Head of caudate nucleus (tissue), 42 donors: Measurements from ENCODE around the gene KRTAP6-3.

Source experiments
- DNase-seq, 42 donors: peaks; one replicate each; pipeline versions ENCODE4 v3.0.0 to v3.0.0-alpha.2; 2020 to 2021; ENCODE audit warnings: mixed read lengths in 7 of 42
- intact Hi-C: fragments of 100-400 bp; cut with DNase I; formaldehyde crosslinking; loops from one replicate; pipeline ENCODE4 v1.15.0; 2022

KRTAP6-3 gene

GRCh38 chr21:30620522-30620921 is 28.3 kb downstream of the KRTAP6-3 start, which contains the start of gene KRTAP20-4:
TSS of gene KRTAP20-4 (plus strand) at chr21:30620627.
- intact Hi-C loops, result no loop called here
- DNase-seq, result no peak

DNA sequence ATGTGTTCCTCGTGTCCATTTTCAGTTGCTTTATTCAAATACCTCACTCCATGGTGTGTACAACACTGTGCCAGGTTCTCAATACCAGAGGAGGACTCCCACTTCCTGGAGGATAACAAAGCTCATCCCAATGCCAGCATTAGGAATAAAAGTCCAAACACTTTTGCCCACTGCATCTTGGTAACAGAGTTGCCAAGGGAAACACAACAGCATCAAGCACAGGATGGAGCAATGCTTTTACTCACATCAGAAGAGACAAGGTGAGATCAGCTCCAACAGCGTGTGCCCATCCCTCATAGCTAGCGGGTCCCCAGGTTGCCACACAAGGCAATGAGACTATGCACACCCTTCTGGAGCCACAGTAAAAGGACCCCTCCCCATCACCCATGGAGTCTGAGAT is 31.1 kb downstream of the KRTAP6-3 start:
- intact Hi-C loops, result no loop called here
- no peak for DNase-seq

DNA sequence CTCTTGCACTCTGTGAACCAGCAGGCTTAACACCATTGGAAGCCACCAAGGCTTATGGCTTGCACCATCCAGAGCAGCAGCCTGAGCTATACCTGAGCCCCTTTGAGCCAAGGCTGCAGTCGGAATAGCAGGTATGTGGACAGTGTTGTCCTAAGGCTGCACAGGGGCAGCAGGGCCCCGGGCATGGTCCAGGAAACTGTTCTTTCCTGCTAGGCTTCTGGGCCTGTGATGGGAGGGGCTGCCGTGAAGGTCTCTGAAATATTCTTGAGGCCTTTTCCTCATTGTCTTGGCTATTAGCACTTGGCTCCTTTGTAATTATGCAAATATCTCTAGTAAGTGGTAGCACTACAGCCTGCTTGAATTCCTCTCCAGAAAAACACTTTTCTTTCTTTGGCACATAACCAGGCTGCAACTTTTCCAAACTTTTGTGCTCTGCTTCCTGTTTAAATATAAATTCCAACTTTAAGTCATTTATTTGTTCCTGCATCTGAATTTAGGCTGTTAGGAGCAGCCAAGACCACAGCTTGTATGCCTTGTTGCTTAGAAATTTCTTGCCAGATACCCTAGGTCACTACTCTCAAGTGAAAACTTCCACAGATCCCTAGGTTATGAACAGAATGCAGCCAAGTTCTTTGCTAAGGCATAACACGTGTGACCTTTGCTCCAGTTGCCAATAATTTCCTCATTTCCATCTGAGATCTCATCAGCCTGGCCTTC is 33.4 kb downstream of the KRTAP6-3 start:
- no peak for DNase-seq
- intact Hi-C loops, result no loop called here

GRCh38 chr21:30628109-30628508 is 35.9 kb downstream of the KRTAP6-3 start:
- intact Hi-C loops, result no loop called here
- DNase-seq, result no peak

DNA sequence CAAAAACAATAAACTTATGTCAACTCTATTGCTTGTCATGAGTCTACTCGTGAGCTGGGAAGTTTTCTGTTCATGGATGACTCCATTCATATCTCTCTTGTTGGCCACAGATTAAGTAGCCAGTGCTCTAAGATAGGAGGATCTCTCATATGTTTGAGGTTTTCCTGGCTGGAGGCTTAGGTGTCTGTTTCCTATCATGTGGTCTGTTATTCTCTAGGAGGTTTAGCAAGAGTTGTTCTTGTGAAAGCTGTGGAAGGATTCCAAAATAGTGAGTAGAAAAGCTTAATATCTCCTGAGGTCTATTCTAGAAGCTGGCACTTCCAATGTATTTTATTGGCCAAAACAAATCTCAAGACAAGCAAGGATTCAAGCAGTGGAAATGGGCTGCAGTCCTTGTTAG is 37.0 kb downstream of the KRTAP6-3 start:
- intact Hi-C loops, result no loop called here
- no peak for DNase-seq

- no peak for DNase-seq
- intact Hi-C loops, result no loop called here
Measured at GRCh38 chr21:30634906-30635305, 42.7 kb downstream of the KRTAP6-3 start, which contains the start of gene KRTAP20-2. TSS of gene KRTAP20-2 (plus strand) at chr21:30635206. CDS start at chr21:30635264, 58 bp downstream.

DNA sequence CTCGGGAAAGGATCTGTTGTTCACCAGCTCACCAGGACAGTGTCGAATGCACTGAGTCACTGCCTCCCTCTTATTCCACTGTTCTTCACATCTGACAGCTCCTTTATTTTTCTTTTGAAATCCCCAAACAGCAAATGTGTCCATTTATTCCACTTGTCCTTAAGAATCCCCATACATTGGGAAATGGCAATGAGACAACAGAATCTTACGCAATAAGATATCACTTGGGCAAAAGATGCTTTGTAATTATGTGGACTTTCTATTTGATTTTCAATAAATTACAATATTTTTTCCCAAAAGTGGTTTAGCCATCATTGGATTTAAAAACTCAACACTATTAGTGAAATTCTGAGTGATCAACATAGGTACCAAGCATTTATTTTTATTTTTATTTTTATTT is 46.4 kb downstream of the KRTAP6-3 start:
- no peak for DNase-seq
- intact Hi-C loops, result no loop called here

GRCh38 chr21:30642564-30642963 is 50.3 kb downstream of the KRTAP6-3 start, which contains the start of gene KRTAP20-3:
TSS of gene KRTAP20-3 (plus strand) at chr21:30642864.
- no peak for DNase-seq
- intact Hi-C loops, result no loop called here
